Esophagus muscularis mucosa (tissue), 4 donors: Measurements from ENCODE around the gene AKAP9. TPM values are rescaled to one million over a fixed set of nuclear protein-coding genes. Genes with fewer than 3 reads are reported as not detected.

Source experiments
- DNase-seq: peaks from one replicate; pipeline ENCODE4 v3.0.0-alpha.2; 2017; ENCODE audit errors: extremely low spot score
- H3K27ac ChIP-seq, 4 donors: fragments of 200-600 bp; sonication (generic); replicated peaks in 1 of 4; 1 replicate in 3 of 4; 2 replicates in 1 of 4; pipeline ENCODE4 v1.5.1; 2016 to 2019; ENCODE audit warnings: mild to moderate bottlenecking in 1 of 4
- H3K27me3 ChIP-seq, 4 donors: fragments of 200-600 bp; sonication (generic); one replicate each; pipeline versions ENCODE4 v1.5.1 to v1.6.0; 2016 to 2019
- H3K36me3 ChIP-seq, 4 donors: fragments of 200-600 bp; sonication (generic); one replicate each; pipeline ENCODE4 v1.5.1; 2016 to 2019
- H3K4me1 ChIP-seq, 4 donors: fragments of 200-600 bp; sonication (generic); one replicate each; pipeline ENCODE4 v1.5.1; 2016 to 2019
- H3K4me3 ChIP-seq, 4 donors: fragments of 200-600 bp; sonication (generic); 1 replicate in 2 of 4; 2 replicates in 2 of 4; pipeline ENCODE4 v1.5.1; 2016 to 2019; ENCODE audit warnings: mild to moderate bottlenecking in 4 of 4, moderate library complexity in 1 of 4
- H3K9me3 ChIP-seq, 4 donors: fragments of 200-600 bp; sonication (generic); 1 replicate in 3 of 4; 2 replicates in 1 of 4; pipeline ENCODE4 v1.5.1; 2016 to 2019
- CTCF ChIP-seq, 3 experiments: fragments of 200-600 bp in 2 of 3; fragments of 450-650 bp in 1 of 3; sonication (generic) in 2 of 3; IDR thresholded peaks; one replicate each; pipeline ENCODE4 v1.5.1; 2017 to 2019; ENCODE audit warnings: antibody characterized with exemption in 3 of 3, mild to moderate bottlenecking in 2 of 3, moderate library complexity in 1 of 3
- EP300 ChIP-seq: sonication (generic); formaldehyde crosslinking; IDR thresholded peaks from one replicate; pipeline ENCODE4 v1.6.1; 2017; ENCODE audit warnings: antibody characterized with exemption
- POLR2A ChIP-seq: fragments of 450-650 bp; IDR thresholded peaks from one replicate; pipeline ENCODE4 v1.6.1; 2017; ENCODE audit warnings: antibody characterized with exemption, moderate library complexity, mild to moderate bottlenecking, low read depth
- POLR2AphosphoS5 ChIP-seq, 2 donors: sonication (generic); formaldehyde crosslinking; IDR thresholded peaks; one replicate each; pipeline ENCODE4 v1.6.1; 2017; ENCODE audit warnings: antibody characterized with exemption in 2 of 2
- WGBS: methylation state at CpG from one replicate; pipeline ENCODE4 v1.1.5; 2018; 5-methylcytosine and 5-hydroxymethylcytosine counted together
- intact Hi-C: fragments of 100-400 bp; cut with DNase I; formaldehyde crosslinking; loops from one replicate; pipeline ENCODE4 v1.15.1; 2023
- total RNA-seq, 4 donors: library from RNA; depleted of rRNA; stranded (reverse); fragments of >200 nt; gene quantifications; one replicate each; pipeline versions ENCODE4 v1.1.0 to v1.2.1, GENCODE V29; 2016

AKAP9 gene
- total RNA-seq, 4 donors from 2014 or later, result 33.6 to 60.2 (median 39.3) TPM

DNA sequence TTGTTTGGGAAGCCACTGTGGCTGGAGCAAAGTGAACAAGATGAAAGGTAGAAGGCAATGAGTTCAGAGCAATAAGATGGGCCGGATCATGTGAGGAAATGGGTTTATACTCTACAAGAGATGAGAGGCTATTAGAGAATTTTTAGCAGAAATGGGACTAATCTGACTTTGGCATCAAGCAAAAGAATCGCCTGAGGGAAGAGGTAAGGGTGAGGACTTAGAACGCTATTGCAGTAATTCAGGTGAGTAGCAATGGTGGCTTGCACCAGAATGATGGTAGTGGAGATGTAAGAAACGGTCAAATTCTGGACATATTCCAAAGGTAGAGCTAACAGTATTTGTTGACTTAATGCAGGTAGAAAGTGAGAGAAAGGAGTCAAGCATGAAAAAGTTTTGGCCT, 29.5 kb upstream of the AKAP9 start:
- no peak for DNase-seq
- no peaks in the 10 kb centered on the region for H3K27me3 ChIP-seq
- no peak for TF ChIP-seq POLR2A
- 92% methylated on average over 4 of the region's 4 CpGs for WGBS
- H3K27ac ChIP-seq, result no peak overlapping the region
- H3K4me1 ChIP-seq, result no peaks in the 10 kb centered on the region
- no peaks in the 10 kb centered on the region for H3K36me3 ChIP-seq
- H3K4me3 ChIP-seq, result no peak overlapping the region
- intact Hi-C loops, result no loop called here
- no peaks in the 10 kb centered on the region for H3K9me3 ChIP-seq

DNA sequence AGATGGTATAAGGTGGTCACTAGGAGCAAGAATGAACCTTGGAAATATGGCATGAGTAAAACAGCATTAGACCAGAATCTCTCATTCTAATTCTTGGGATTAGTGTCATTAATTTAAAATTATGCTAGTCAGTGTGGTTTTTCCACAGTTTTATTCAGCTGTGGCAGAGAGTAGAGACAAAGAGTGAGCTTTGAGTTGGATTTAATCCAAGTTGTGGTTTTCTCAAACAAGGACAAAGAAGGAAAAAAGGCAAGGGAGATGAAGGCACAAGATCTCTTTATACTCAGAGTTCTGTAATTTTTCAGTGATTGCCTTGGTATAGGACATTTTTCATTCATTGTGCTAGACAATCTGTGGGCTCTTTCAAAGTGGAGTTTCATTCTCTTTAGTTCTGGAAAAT, 28.2 kb upstream of the AKAP9 start:
- Histone ChIP-seq H3K27me3 (no peaks in the 10 kb centered on the region), H3K9me3 (no peaks in the 10 kb centered on the region), H3K27ac (no peak overlapping the region), H3K36me3 (no peaks in the 10 kb centered on the region), H3K4me3 (no peak overlapping the region), H3K4me1 (no peaks in the 10 kb centered on the region)
- no peak for DNase-seq
- intact Hi-C loops, result no loop called here
- no peak for TF ChIP-seq POLR2AphosphoS5 (IDR thresholded peaks at IDR 0.05)
- no peak for TF ChIP-seq CTCF (IDR thresholded peaks at IDR 0.05)
- TF ChIP-seq EP300, result no peak
- no peak for TF ChIP-seq POLR2A

- Histone ChIP-seq H3K4me3 (no peak overlapping the region), H3K9me3 (no peaks in the 10 kb centered on the region), H3K27me3 (no peaks in the 10 kb centered on the region), H3K36me3 (no peaks in the 10 kb centered on the region), H3K4me1 (peaks cover 0 to 4% (median 0%) of the 10 kb centered on the region in 4 donors), H3K27ac (no peak overlapping the region)
- no peak for DNase-seq
- intact Hi-C loops, result no loop called here
- 88% methylated on average over 2 of the region's 2 CpGs for WGBS
- TF ChIP-seq CTCF (IDR thresholded peaks at IDR 0.05) (no peak), POLR2AphosphoS5 (IDR thresholded peaks at IDR 0.05) (no peak), POLR2A (no peak), EP300 (no peak)
Observed at GRCh38 chr7:91913612-91914011, 27.1 kb upstream of the AKAP9 start.

- Histone ChIP-seq H3K36me3 (no peaks in the 10 kb centered on the region), H3K27me3 (no peaks in the 10 kb centered on the region), H3K9me3 (no peaks in the 10 kb centered on the region), H3K27ac (no peak overlapping the region), H3K4me3 (no peak overlapping the region), H3K4me1 (peaks cover 0 to 4% (median 0%) of the 10 kb centered on the region in 4 donors)
- no peak for DNase-seq
- no peak for TF ChIP-seq EP300
- TF ChIP-seq POLR2A, result no peak
- TF ChIP-seq CTCF (IDR thresholded peaks at IDR 0.05), result no peak
- no peak for TF ChIP-seq POLR2AphosphoS5 (IDR thresholded peaks at IDR 0.05)
- intact Hi-C loops, result no loop called here
- 82% methylated on average over 3 of the region's 3 CpGs for WGBS
Observed at GRCh38 chr7:91915401-91916050, 25.1 kb upstream of the AKAP9 start.

- H3K27ac ChIP-seq, result no peak overlapping the region
- intact Hi-C loops, result no loop called here
- TF ChIP-seq POLR2AphosphoS5 (IDR thresholded peaks at IDR 0.05) (no peak), EP300 (no peak), POLR2A (no peak), CTCF (IDR thresholded peaks at IDR 0.05) (no peak)
- no peaks in the 10 kb centered on the region for H3K36me3 ChIP-seq
- no peaks in the 10 kb centered on the region for H3K27me3 ChIP-seq
- H3K9me3 ChIP-seq, result no peaks in the 10 kb centered on the region
- peaks cover 0 to 4% (median 0%) of the 10 kb centered on the region in 4 donors for H3K4me1 ChIP-seq
- no peak for DNase-seq
- WGBS, result 100% methylated on average over 1 of the region's 1 CpG
- no peak overlapping the region for H3K4me3 ChIP-seq
Observed at GRCh38 chr7:91916051-91916440, 24.6 kb upstream of the AKAP9 start.
